Neuronal stem cell (in vitro differentiated cells): ENCODE measurements around the gene ANKH.

ENCODE experiments used
- DNase-seq: peaks from one replicate; pipeline ENCODE4 v3.0.0-alpha.2; 2013; ENCODE audit warnings: low spot score
- H2AFZ ChIP-seq: one replicate; pipeline ENCODE4 v1.6.1; 2013; ENCODE audit warnings: mild to moderate bottlenecking, low read length, inconsistent platforms
- H2AK5ac ChIP-seq: 2 replicates; pipeline ENCODE4 v1.6.1; 2013; ENCODE audit warnings: low read depth, mild to moderate bottlenecking, inconsistent platforms, low read length, moderate library complexity, mixed read lengths
- H2BK120ac ChIP-seq: 2 replicates; pipeline ENCODE4 v1.6.1; 2013; ENCODE audit warnings: low read depth, mild to moderate bottlenecking, inconsistent platforms, low read length, moderate library complexity, mixed read lengths
- H2BK12ac ChIP-seq: one replicate; pipeline ENCODE4 v1.6.1; 2013; ENCODE audit warnings: low read length, inconsistent platforms
- H2BK15ac ChIP-seq: 2 replicates; pipeline ENCODE4 v1.6.1; 2013; ENCODE audit warnings: mild to moderate bottlenecking, low read length, inconsistent platforms, mixed read lengths
- H2BK5ac ChIP-seq: one replicate; pipeline ENCODE4 v1.6.1; 2013; ENCODE audit warnings: inconsistent platforms, mild to moderate bottlenecking, low read length, moderate library complexity
- H3K14ac ChIP-seq: one replicate; pipeline ENCODE4 v1.6.1; 2013; ENCODE audit warnings: low read length, inconsistent platforms
- H3K18ac ChIP-seq: 2 replicates; pipeline ENCODE4 v1.6.1; 2013; ENCODE audit warnings: low read length, inconsistent platforms
- H3K23ac ChIP-seq: 2 replicates; pipeline ENCODE4 v1.6.1; 2013; ENCODE audit warnings: low read depth, mild to moderate bottlenecking, mixed read lengths, low read length, inconsistent platforms; ENCODE audit not compliant: poor library complexity
- H3K27ac ChIP-seq: replicated peaks from 3 replicates; pipeline ENCODE4 v1.5.1; 2013; ENCODE audit warnings: low read length, inconsistent platforms
- H3K27me3 ChIP-seq, 3 experiments: 2 replicates each; pipeline ENCODE4 v1.6.1; 2013; ENCODE audit warnings: low read length in 3 of 3, mild to moderate bottlenecking in 2 of 3, inconsistent platforms in 1 of 3, low read depth in 1 of 3, mixed read lengths in 1 of 3, moderate library complexity in 1 of 3; ENCODE audit not compliant: control insufficient read depth in 3 of 3, insufficient read depth in 3 of 3
- H3K36me3 ChIP-seq, 2 donors: replicated peaks in 1 of 2; 2 replicates each; pipeline ENCODE4 v1.6.1; 2013; ENCODE audit warnings: low read length in 2 of 2; ENCODE audit not compliant: control insufficient read depth in 2 of 2, insufficient read depth in 2 of 2
- H3K4ac ChIP-seq: 2 replicates; pipeline ENCODE4 v1.6.1; 2013; ENCODE audit warnings: inconsistent platforms, mild to moderate bottlenecking, low read length, moderate library complexity
- H3K4me1 ChIP-seq, 2 donors: 1 replicate in 1 of 2; 2 replicates in 1 of 2; pipeline ENCODE4 v1.6.1; 2013; ENCODE audit warnings: low read length in 2 of 2, low read depth in 1 of 2; ENCODE audit not compliant: control insufficient read depth in 2 of 2, insufficient read depth in 1 of 2
- H3K4me2 ChIP-seq: one replicate; pipeline ENCODE4 v1.6.1; 2013; ENCODE audit warnings: mild to moderate bottlenecking, low read length, inconsistent platforms; ENCODE audit not compliant: insufficient read depth, poor library complexity, severe bottlenecking
- H3K4me3 ChIP-seq, 2 donors: 2 replicates each; pipeline ENCODE4 v1.5.1; 2013; ENCODE audit warnings: low read length in 2 of 2, mild to moderate bottlenecking in 2 of 2, inconsistent platforms in 1 of 2, moderate library complexity in 1 of 2
- H3K79me1 ChIP-seq: one replicate; pipeline ENCODE4 v1.6.1; 2013; ENCODE audit warnings: low read depth, mild to moderate bottlenecking, inconsistent platforms, low read length, moderate library complexity
- H3K9ac ChIP-seq: one replicate; pipeline ENCODE4 v1.6.1; 2013; ENCODE audit warnings: mild to moderate bottlenecking, low read depth, low read length, inconsistent platforms; ENCODE audit not compliant: poor library complexity
- H3K9me3 ChIP-seq, 2 donors: replicated peaks in 1 of 2; 2 replicates each; pipeline versions ENCODE3 to v1.6.1; 2013; ENCODE audit warnings: low read length in 2 of 2, mild to moderate bottlenecking in 2 of 2, inconsistent platforms in 1 of 2, low read depth in 1 of 2, mixed read lengths in 1 of 2, moderate library complexity in 1 of 2; ENCODE audit not compliant: control insufficient read depth in 2 of 2, insufficient read depth in 1 of 2
- H4K8ac ChIP-seq: one replicate; pipeline ENCODE4 v1.6.1; 2013; ENCODE audit warnings: low read depth, mild to moderate bottlenecking, inconsistent platforms, low read length, moderate library complexity
- H4K91ac ChIP-seq: one replicate; pipeline ENCODE4 v1.6.1; 2013; ENCODE audit warnings: low read length, low read depth, mild to moderate bottlenecking, inconsistent platforms; ENCODE audit not compliant: poor library complexity
- WGBS, 2 donors: extraction: QIAGEN DNeasy Blood & Tissue Kit; methylation state at CpG; one replicate each; pipeline ENCODE4 v1.1.7; 2013; ENCODE audit warnings: missing lambda C conversion rate in 2 of 2, mixed read lengths in 1 of 2; ENCODE audit not compliant: insufficient read length in 2 of 2, insufficient replicate concordance in 1 of 2; ENCODE audit errors: extremely low coverage in 2 of 2; 5-methylcytosine and 5-hydroxymethylcytosine counted together

ANKH gene

GRCh38 chr5:14685757-14686156 lies 185.8 kb downstream of the ANKH start:
- H2AFZ ChIP-seq = no peak overlapping the region
- H3K14ac ChIP-seq = no peak overlapping the region
- H3K18ac ChIP-seq = no peak overlapping the region
- H2AK5ac ChIP-seq = no peak overlapping the region
- peaks cover 22 to 91% of the 10 kb centered on the region in 2 donors for H3K36me3 ChIP-seq
- H3K4me2 ChIP-seq = no peak overlapping the region
- H2BK15ac ChIP-seq = no peak overlapping the region
- H2BK12ac ChIP-seq = no peak overlapping the region
- no peaks in the 10 kb centered on the region for H3K27me3 ChIP-seq
- no peak overlapping the region for H3K23ac ChIP-seq
- H3K27ac ChIP-seq = no peak overlapping the region
- H2BK5ac ChIP-seq = no peak overlapping the region
- peak; percentile 23 for DNase-seq
- H3K9ac ChIP-seq = no peak overlapping the region
- H2BK120ac ChIP-seq = no peak overlapping the region
- no peak overlapping the region for H4K91ac ChIP-seq
- no CpG with 5 or more reads among the region's 6 CpGs for WGBS, 2 donors
- H3K79me1 ChIP-seq = no peaks in the 10 kb centered on the region
- peaks cover 0 to 2% of the 10 kb centered on the region in 2 donors for H3K4me1 ChIP-seq
- no peak overlapping the region for H3K4me3 ChIP-seq
- peaks cover 0 to 14% of the 10 kb centered on the region in 2 donors for H3K9me3 ChIP-seq
- no peak overlapping the region for H3K4ac ChIP-seq
- H4K8ac ChIP-seq = no peak overlapping the region

GRCh38 chr5:14684757-14685156 lies 186.8 kb downstream of the ANKH start:
- H3K36me3 ChIP-seq = peaks cover 16 to 91% of the 10 kb centered on the region in 2 donors
- no peak overlapping the region for H2AFZ ChIP-seq
- no peak overlapping the region for H3K23ac ChIP-seq

GRCh38 chr5:14683906-14684455 lies 187.6 kb downstream of the ANKH start:
- no peaks in the 10 kb centered on the region for H3K27me3 ChIP-seq
- H3K4me1 ChIP-seq = peaks cover 0 to 2% of the 10 kb centered on the region in 2 donors
- no peaks in the 10 kb centered on the region for H3K79me1 ChIP-seq
- no peak overlapping the region for H2BK5ac ChIP-seq
- H3K14ac ChIP-seq = no peak overlapping the region
- peaks cover 0 to 2% of the 10 kb centered on the region in 2 donors for H3K9me3 ChIP-seq
- peak overlapping the region in 1 of 2 donors; percentile 11 for H3K4me3 ChIP-seq
- no peak overlapping the region for H3K4ac ChIP-seq
- H4K8ac ChIP-seq = no peak overlapping the region
- H2AK5ac ChIP-seq = no peak overlapping the region
- H4K91ac ChIP-seq = no peak overlapping the region
- H2AFZ ChIP-seq = no peak overlapping the region
- no peak overlapping the region for H3K23ac ChIP-seq
- no peak overlapping the region for H2BK12ac ChIP-seq
- no peak for DNase-seq
- H2BK15ac ChIP-seq = no peak overlapping the region
- no peak overlapping the region for H3K4me2 ChIP-seq
- no peak overlapping the region for H2BK120ac ChIP-seq
- H3K9ac ChIP-seq = no peak overlapping the region
- no CpG with 5 or more reads among the region's 4 CpGs for WGBS, 2 donors
- no peak overlapping the region for H3K27ac ChIP-seq
- H3K36me3 ChIP-seq = peaks cover 16 to 91% of the 10 kb centered on the region in 2 donors
- H3K18ac ChIP-seq = no peak overlapping the region

More at GRCh38 chr5:14684757-14685156, 186.8 kb downstream of the ANKH start:
- H3K14ac ChIP-seq = no peak overlapping the region
- no peak overlapping the region for H2BK15ac ChIP-seq
- no CpG with 5 or more reads among the region's 5 CpGs for WGBS, 2 donors
- no peak overlapping the region for H3K9ac ChIP-seq
- H3K4me2 ChIP-seq = no peak overlapping the region
- no peak overlapping the region for H3K18ac ChIP-seq
- no peak overlapping the region for H3K4me3 ChIP-seq
- no peak overlapping the region for H2BK5ac ChIP-seq
- no peak overlapping the region for H4K91ac ChIP-seq
- H3K27me3 ChIP-seq = no peaks in the 10 kb centered on the region
- H3K79me1 ChIP-seq = no peaks in the 10 kb centered on the region
- no peak for DNase-seq
- H2BK12ac ChIP-seq = no peak overlapping the region
- no peak overlapping the region for H4K8ac ChIP-seq
- no peak overlapping the region for H3K27ac ChIP-seq
- no peak overlapping the region for H2AK5ac ChIP-seq
- H3K4ac ChIP-seq = no peak overlapping the region
- H2BK120ac ChIP-seq = no peak overlapping the region
- peaks cover 0 to 2% of the 10 kb centered on the region in 2 donors for H3K4me1 ChIP-seq
- H3K9me3 ChIP-seq = peaks cover 0 to 7% of the 10 kb centered on the region in 2 donors

GRCh38 chr5:14681236-14681752 lies 190.3 kb downstream of the ANKH start:
- H3K23ac ChIP-seq = no peak overlapping the region
- no peak overlapping the region for H2BK120ac ChIP-seq
- H3K4me2 ChIP-seq = no peak overlapping the region
- peaks cover 11 to 88% of the 10 kb centered on the region in 2 donors for H3K36me3 ChIP-seq
- no peak overlapping the region for H3K9ac ChIP-seq
- H4K8ac ChIP-seq = no peak overlapping the region
- H3K79me1 ChIP-seq = peaks cover 5% of the 10 kb centered on the region
- no peaks in the 10 kb centered on the region for H3K27me3 ChIP-seq
- no peaks in the 10 kb centered on the region for H3K9me3 ChIP-seq
- peaks cover 0 to 2% of the 10 kb centered on the region in 2 donors for H3K4me1 ChIP-seq
- no peak overlapping the region for H3K27ac ChIP-seq
- no peak overlapping the region for H2AFZ ChIP-seq
- WGBS, 2 donors = no CpG with 5 or more reads among the region's 10 CpGs
- H3K4me3 ChIP-seq = no peak overlapping the region
- H3K18ac ChIP-seq = no peak overlapping the region
- DNase-seq = no peak
- H2AK5ac ChIP-seq = no peak overlapping the region
- H2BK12ac ChIP-seq = no peak overlapping the region
- no peak overlapping the region for H3K4ac ChIP-seq
- no peak overlapping the region for H4K91ac ChIP-seq
- H2BK15ac ChIP-seq = no peak overlapping the region
- H2BK5ac ChIP-seq = no peak overlapping the region
- H3K14ac ChIP-seq = no peak overlapping the region
